Tibial nerve (tissue), 4 donors: ENCODE measurements around the gene SLC25A39. TPM values are rescaled to one million over a fixed set of nuclear protein-coding genes. Genes with fewer than 3 reads are reported as not detected.

Source experiments
- DNase-seq, 2 donors: peaks; one replicate each; pipeline ENCODE4 v3.0.0-alpha.2; 2019; ENCODE audit warnings: low spot score in 2 of 2
- H3K27ac ChIP-seq, 4 donors: fragments of 200-600 bp; sonication (generic) in 3 of 4; one replicate each; pipeline ENCODE4 v1.5.1; 2017 to 2019; ENCODE audit warnings: mild to moderate bottlenecking in 1 of 4
- H3K27me3 ChIP-seq, 2 donors: fragments of 200-600 bp; sonication (generic) in 1 of 2; one replicate each; pipeline versions ENCODE4 v1.5.1 to v1.6.0; 2017 to 2019
- H3K36me3 ChIP-seq, 3 donors: fragments of 200-600 bp; sonication (generic); one replicate each; pipeline ENCODE4 v1.5.1; 2018 to 2019
- H3K4me1 ChIP-seq, 4 donors: fragments of 200-600 bp; sonication (generic) in 3 of 4; one replicate each; pipeline ENCODE4 v1.5.1; 2017 to 2019
- H3K4me3 ChIP-seq, 4 donors: fragments of 200-600 bp; sonication (generic) in 3 of 4; one replicate each; pipeline ENCODE4 v1.5.1; 2017 to 2019; ENCODE audit warnings: mild to moderate bottlenecking in 1 of 4, moderate library complexity in 1 of 4
- H3K9me3 ChIP-seq, 4 donors: fragments of 200-600 bp; sonication (generic) in 3 of 4; one replicate each; pipeline ENCODE4 v1.5.1; 2017 to 2019
- CTCF ChIP-seq, 5 experiments: fragments of 200-600 bp in 3 of 5; fragments of 450-650 bp in 2 of 5; sonication (generic) in 3 of 5; IDR thresholded peaks; one replicate each; pipeline ENCODE4 v1.5.1; 2016 to 2019; ENCODE audit warnings: antibody characterized with exemption in 5 of 5, mild to moderate bottlenecking in 3 of 5, moderate library complexity in 2 of 5
- EP300 ChIP-seq, 2 donors: sonication (generic); formaldehyde crosslinking; IDR thresholded peaks; one replicate each; pipeline ENCODE4 v1.6.1; 2017; ENCODE audit warnings: antibody characterized with exemption in 2 of 2, mild to moderate bottlenecking in 1 of 2
- POLR2A ChIP-seq, 2 donors: fragments of 450-650 bp; IDR thresholded peaks; one replicate each; pipeline ENCODE4 v1.6.1; 2017; ENCODE audit warnings: antibody characterized with exemption in 2 of 2, mild to moderate bottlenecking in 2 of 2, moderate library complexity in 2 of 2
- WGBS, 2 donors: methylation state at CpG; one replicate each; pipeline ENCODE4 v1.1.5; 2018; 5-methylcytosine and 5-hydroxymethylcytosine counted together
- total RNA-seq, 4 donors: library from RNA; depleted of rRNA; stranded (reverse); fragments of >200 nt; gene quantifications; one replicate each; pipeline ENCODE4 v1.1.0, GENCODE V29; 2016

The SLC25A39 gene
- total RNA-seq, 4 donors from 2014 or later, result 51.3 to 99.0 (median 70.9) TPM

- Histone ChIP-seq H3K4me1 (peaks cover 0 to 6% (median 0%) of the 10 kb centered on the region in 4 donors), H3K27me3 (peaks cover 0 to 9% of the 10 kb centered on the region in 2 donors), H3K36me3 (no peaks in the 10 kb centered on the region), H3K27ac (no peak overlapping the region), H3K4me3 (no peak overlapping the region), H3K9me3 (no peaks in the 10 kb centered on the region)
- WGBS, 2 donors, result 28 to 30% methylated on average over 5 of the region's 5 CpGs
- TF ChIP-seq EP300 (IDR thresholded peaks at IDR 0.05) (no peak), POLR2A (IDR thresholded peaks at IDR 0.05) (no peak), CTCF (IDR thresholded peaks at IDR 0.05) (no peak)
- DNase-seq, result no peak
Measured at GRCh38 chr17:44335968-44336367, 11.3 kb upstream of the SLC25A39 start.

- TF ChIP-seq POLR2A (IDR thresholded peaks at IDR 0.05) (no peak), EP300 (IDR thresholded peaks at IDR 0.05) (no peak), CTCF (IDR thresholded peaks at IDR 0.05) (no peak)
- DNase-seq, result no peak
- WGBS, 2 donors, result 59 to 72% methylated on average over 3 of the region's 3 CpGs
Measured at GRCh38 chr17:44335564-44335963, 10.9 kb upstream of the SLC25A39 start.

GRCh38 chr17:44334727-44335126 is 10.1 kb upstream of the SLC25A39 start:
- Histone ChIP-seq H3K36me3 (no peaks in the 10 kb centered on the region), H3K27me3 (peaks cover 0 to 9% of the 10 kb centered on the region in 2 donors), H3K9me3 (no peaks in the 10 kb centered on the region), H3K27ac (no peak overlapping the region), H3K4me1 (peaks cover 0 to 8% (median 0%) of the 10 kb centered on the region in 4 donors), H3K4me3 (no peak overlapping the region)
- 38 to 60% methylated on average over 2 to 3 of the region's 3 CpGs for WGBS, 2 donors
- DNase-seq, result no peak
- TF ChIP-seq CTCF (IDR thresholded peaks at IDR 0.05) (no peak), POLR2A (IDR thresholded peaks at IDR 0.05) (no peak), EP300 (IDR thresholded peaks at IDR 0.05) (no peak)

More at GRCh38 chr17:44335564-44335963, 10.9 kb upstream of the SLC25A39 start:
- H3K4me1 ChIP-seq, result peaks cover 0 to 8% (median 0%) of the 10 kb centered on the region in 4 donors
- H3K36me3 ChIP-seq, result no peaks in the 10 kb centered on the region
- peaks cover 0 to 9% of the 10 kb centered on the region in 2 donors for H3K27me3 ChIP-seq
- H3K27ac ChIP-seq, result no peak overlapping the region
- H3K4me3 ChIP-seq, result no peak overlapping the region
- H3K9me3 ChIP-seq, result no peaks in the 10 kb centered on the region

GRCh38 chr17:44334315-44334714 is 9.7 kb upstream of the SLC25A39 start:
- Histone ChIP-seq H3K27me3 (peaks cover 0 to 9% of the 10 kb centered on the region in 2 donors), H3K36me3 (no peaks in the 10 kb centered on the region), H3K27ac (no peak overlapping the region), H3K4me3 (no peak overlapping the region), H3K9me3 (no peaks in the 10 kb centered on the region), H3K4me1 (peaks cover 0 to 8% (median 0%) of the 10 kb centered on the region in 4 donors)
- 30 to 56% methylated on average over 2 of the region's 2 CpGs for WGBS, 2 donors
- no peak for TF ChIP-seq POLR2A (IDR thresholded peaks at IDR 0.05)
- TF ChIP-seq CTCF (IDR thresholded peaks at IDR 0.05), result no peak
- no peak for TF ChIP-seq EP300 (IDR thresholded peaks at IDR 0.05)
- no peak for DNase-seq

GRCh38 chr17:44333371-44333770 is 8.7 kb upstream of the SLC25A39 start:
- Histone ChIP-seq H3K27ac (no peak overlapping the region), H3K36me3 (no peaks in the 10 kb centered on the region), H3K27me3 (peaks cover 0 to 9% of the 10 kb centered on the region in 2 donors), H3K9me3 (no peaks in the 10 kb centered on the region), H3K4me3 (no peak overlapping the region), H3K4me1 (peaks cover 0 to 8% (median 0%) of the 10 kb centered on the region in 4 donors)
- TF ChIP-seq EP300 (IDR thresholded peaks at IDR 0.05), result no peak
- TF ChIP-seq CTCF (IDR thresholded peaks at IDR 0.05), result no peak
- WGBS, 2 donors, result 66 to 72% methylated on average over 5 of the region's 5 CpGs
- DNase-seq, result no peak
